D721Med (cell line): ENCODE measurements around the gene COX6A2.

ENCODE experiments used
- DNase-seq: peaks from one replicate; pipeline ENCODE4 v3.0.0; 2011; ENCODE audit warnings: low spot score; ENCODE audit not compliant: insufficient read length
- FAIRE-seq: peaks from 2 replicates; lab custom pipeline; 2011; peaks lifted over from hg19 to GRCh38; lab: Jason Lieb, UNC
- CTCF ChIP-seq: IDR thresholded peaks from 2 replicates; pipeline ENCODE4 v1.5.1; 2012; ENCODE audit warnings: mild to moderate bottlenecking, control low read depth; ENCODE audit not compliant: insufficient read depth; ENCODE audit errors: missing control alignments

The COX6A2 gene

GRCh38 chr16:31430380-31431052, 2.4 kb upstream of the COX6A2 start:
- no peak for TF ChIP-seq CTCF
- FAIRE-seq, result no peak
- no peak for DNase-seq

GRCh38 chr16:31429796-31430195, 1.6 kb upstream of the COX6A2 start:
- no peak for FAIRE-seq
- no peak for DNase-seq
- no peak for TF ChIP-seq CTCF

- DNase-seq (no peak), FAIRE-seq (no peak)
- no peak for TF ChIP-seq CTCF
Measured at GRCh38 chr16:31429314-31429713, 1.2 kb upstream of the COX6A2 start.

GRCh38 chr16:31428638-31429247, 583 bp upstream of the COX6A2 start:
- TF ChIP-seq CTCF, result no peak
- FAIRE-seq (no peak), DNase-seq (no peak)

- no peak for TF ChIP-seq CTCF
- DNase-seq (no peak), FAIRE-seq (no peak)
Measured at GRCh38 chr16:31427441-31428278, 500 bp downstream of the COX6A2 start.

GRCh38 chr16:31423801-31424200, 4.4 kb downstream of the COX6A2 start:
- no peak for TF ChIP-seq CTCF
- FAIRE-seq, result no peak
- no peak for DNase-seq
